Uterus (tissue), 4 donors: ENCODE measurements around the gene JPT2. TPM values are rescaled to one million over a fixed set of nuclear protein-coding genes. Genes with fewer than 3 reads are reported as not detected.

ENCODE experiments used
- DNase-seq, 2 donors: peaks; one replicate each; pipeline ENCODE4 v3.0.0-alpha.2; 2019 to 2020
- H3K27ac ChIP-seq, 2 donors: fragments of 200-600 bp; sonication (generic); 1 replicate in 1 of 2; 2 replicates in 1 of 2; pipeline ENCODE4 v1.5.1; 2016 to 2018
- H3K27me3 ChIP-seq, 2 donors: fragments of 200-600 bp; sonication (generic); one replicate each; pipeline ENCODE4 v1.5.1; 2018 to 2019; ENCODE audit warnings: control low read depth in 1 of 2
- H3K36me3 ChIP-seq, 2 donors: fragments of 200-600 bp; sonication (generic); one replicate each; pipeline ENCODE4 v1.5.1; 2019; ENCODE audit warnings: control low read depth in 1 of 2
- H3K4me1 ChIP-seq, 2 donors: fragments of 200-600 bp; sonication (generic); one replicate each; pipeline ENCODE4 v1.5.1; 2018 to 2019; ENCODE audit warnings: control low read depth in 1 of 2
- H3K4me3 ChIP-seq, 2 donors: fragments of 200-600 bp; sonication (generic); 1 replicate in 1 of 2; 2 replicates in 1 of 2; pipeline ENCODE4 v1.5.1; 2018 to 2019; ENCODE audit warnings: mild to moderate bottlenecking in 1 of 2
- H3K9me3 ChIP-seq, 2 donors: fragments of 200-600 bp; sonication (generic); one replicate each; pipeline ENCODE4 v1.5.1; 2019; ENCODE audit warnings: control low read depth in 1 of 2
- POLR2A ChIP-seq, 2 donors: fragments of 450-650 bp; IDR thresholded peaks; one replicate each; pipeline ENCODE4 v1.6.1; 2016; ENCODE audit warnings: antibody characterized with exemption in 2 of 2, mild to moderate bottlenecking in 1 of 2, moderate library complexity in 1 of 2
- intact Hi-C: fragments of 100-400 bp; cut with DNase I; formaldehyde crosslinking; loops from one replicate; pipeline ENCODE4 v1.15.1; 2023; ENCODE audit warnings: low total_unique reads
- total RNA-seq, 4 donors: library from RNA; depleted of rRNA in 3 of 4; stranded (reverse); fragments of >200 nt in 3 of 4; gene quantifications; one replicate each; pipeline versions ENCODE4 v1.1.0 to v1.2.4, GENCODE V29; 2014 to 2023
- TF ChIP-seq, protein P1 (sequence below), 4 experiments: fragments of 200-600 bp in 2 of 4; fragments of 450-650 bp in 2 of 4; sonication (generic) in 2 of 4; IDR thresholded peaks; one replicate each; pipeline ENCODE4 v1.5.1; 2016 to 2019; ENCODE audit warnings: antibody characterized with exemption in 4 of 4, mild to moderate bottlenecking in 2 of 4, moderate library complexity in 1 of 4
- donor health status: DM: yes; HTN: yes; CAD: no.

Gene JPT2
- total RNA-seq, 4 donors from 2014 or later: 10.6 to 59.0 (median 39.6) TPM

DNA sequence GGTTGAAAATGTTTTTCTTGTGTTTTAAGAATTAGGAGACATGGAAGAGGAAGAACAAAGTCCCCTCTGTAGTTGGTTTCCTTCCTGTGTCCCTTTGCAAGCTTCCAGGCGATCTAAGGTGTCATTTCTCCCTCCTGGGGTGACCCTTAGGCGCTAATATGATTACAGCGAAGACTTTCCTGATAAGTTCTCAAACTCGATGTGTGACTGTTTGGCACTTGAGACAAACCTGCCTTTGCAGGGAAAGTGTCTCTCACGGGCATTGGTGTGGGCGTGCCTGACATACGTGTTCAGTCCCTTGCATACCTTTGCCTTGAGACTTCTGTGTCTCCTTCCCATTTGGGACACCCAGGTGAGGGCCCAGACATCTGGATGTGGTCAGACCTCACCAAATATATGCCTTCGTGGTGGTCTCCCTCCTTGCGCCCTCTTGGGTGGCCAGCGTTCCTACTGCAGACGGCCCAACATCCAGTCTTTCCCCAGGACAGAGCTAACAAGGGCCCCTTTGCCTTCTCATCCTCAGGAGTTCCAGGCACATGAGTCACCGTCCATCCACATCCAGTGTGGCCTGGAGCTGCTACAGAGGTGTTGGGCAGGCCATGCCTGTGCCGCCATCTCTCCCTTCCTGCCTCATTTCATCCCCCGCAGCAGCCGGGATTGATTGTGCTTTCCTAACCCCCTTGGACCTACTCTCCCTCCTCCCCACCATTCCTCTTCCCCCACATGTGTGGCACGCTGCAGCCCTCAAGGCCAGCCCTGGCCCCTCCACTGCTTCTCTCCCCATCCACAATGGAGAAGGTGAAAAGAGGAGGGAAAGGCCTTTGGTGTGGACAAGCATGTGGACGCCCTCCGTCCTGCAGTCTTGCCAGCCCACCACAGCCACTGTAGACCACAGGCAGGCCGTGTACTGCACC lies 3.1 kb upstream of the JPT2 start:
- Histone ChIP-seq H3K27ac (no peak overlapping the region), H3K27me3 (no peaks in the 10 kb centered on the region), H3K4me3 (no peak overlapping the region), H3K9me3 (no peaks in the 10 kb centered on the region), H3K4me1 (peaks cover 0 to 6% of the 10 kb centered on the region in 2 donors), H3K36me3 (no peaks in the 10 kb centered on the region)
- DNase-seq: no peak
- TF ChIP-seq POLR2A (IDR thresholded peaks at IDR 0.05): no peak
- TF ChIP-seq, protein P1, sequence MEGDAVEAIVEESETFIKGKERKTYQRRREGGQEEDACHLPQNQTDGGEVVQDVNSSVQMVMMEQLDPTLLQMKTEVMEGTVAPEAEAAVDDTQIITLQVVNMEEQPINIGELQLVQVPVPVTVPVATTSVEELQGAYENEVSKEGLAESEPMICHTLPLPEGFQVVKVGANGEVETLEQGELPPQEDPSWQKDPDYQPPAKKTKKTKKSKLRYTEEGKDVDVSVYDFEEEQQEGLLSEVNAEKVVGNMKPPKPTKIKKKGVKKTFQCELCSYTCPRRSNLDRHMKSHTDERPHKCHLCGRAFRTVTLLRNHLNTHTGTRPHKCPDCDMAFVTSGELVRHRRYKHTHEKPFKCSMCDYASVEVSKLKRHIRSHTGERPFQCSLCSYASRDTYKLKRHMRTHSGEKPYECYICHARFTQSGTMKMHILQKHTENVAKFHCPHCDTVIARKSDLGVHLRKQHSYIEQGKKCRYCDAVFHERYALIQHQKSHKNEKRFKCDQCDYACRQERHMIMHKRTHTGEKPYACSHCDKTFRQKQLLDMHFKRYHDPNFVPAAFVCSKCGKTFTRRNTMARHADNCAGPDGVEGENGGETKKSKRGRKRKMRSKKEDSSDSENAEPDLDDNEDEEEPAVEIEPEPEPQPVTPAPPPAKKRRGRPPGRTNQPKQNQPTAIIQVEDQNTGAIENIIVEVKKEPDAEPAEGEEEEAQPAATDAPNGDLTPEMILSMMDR (IDR thresholded peaks at IDR 0.05): no peak
- intact Hi-C loops: no loop called here

DNA sequence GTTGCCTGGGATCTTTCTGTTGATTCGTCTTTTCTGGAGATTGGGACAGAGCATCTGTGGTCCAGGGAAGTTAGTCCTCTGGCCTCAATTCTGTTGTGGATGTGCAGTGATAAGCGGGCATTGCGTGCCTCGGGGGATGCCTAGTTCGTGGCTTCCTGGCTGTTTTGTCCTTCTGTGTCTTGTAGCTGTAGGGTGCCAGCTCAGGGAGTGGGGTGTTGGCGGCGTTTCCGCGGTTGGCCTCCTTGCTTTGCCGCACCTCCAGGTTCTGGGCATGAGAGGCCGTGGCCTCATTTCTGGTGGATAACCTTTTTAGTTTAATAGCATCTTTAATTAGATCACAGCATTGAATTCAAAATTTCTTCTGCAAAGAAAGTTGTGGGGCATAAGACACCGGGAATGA lies 1.4 kb upstream of the JPT2 start:
- Histone ChIP-seq H3K27me3 (no peaks in the 10 kb centered on the region), H3K9me3 (no peaks in the 10 kb centered on the region), H3K27ac (no peak overlapping the region), H3K4me1 (peaks cover 0 to 6% of the 10 kb centered on the region in 2 donors), H3K36me3 (no peaks in the 10 kb centered on the region), H3K4me3 (no peak overlapping the region)
- no peak for DNase-seq
- no peak for TF ChIP-seq POLR2A (IDR thresholded peaks at IDR 0.05)
- TF ChIP-seq, protein P1 (IDR thresholded peaks at IDR 0.05): no peak
- intact Hi-C loops: no loop called here

DNA sequence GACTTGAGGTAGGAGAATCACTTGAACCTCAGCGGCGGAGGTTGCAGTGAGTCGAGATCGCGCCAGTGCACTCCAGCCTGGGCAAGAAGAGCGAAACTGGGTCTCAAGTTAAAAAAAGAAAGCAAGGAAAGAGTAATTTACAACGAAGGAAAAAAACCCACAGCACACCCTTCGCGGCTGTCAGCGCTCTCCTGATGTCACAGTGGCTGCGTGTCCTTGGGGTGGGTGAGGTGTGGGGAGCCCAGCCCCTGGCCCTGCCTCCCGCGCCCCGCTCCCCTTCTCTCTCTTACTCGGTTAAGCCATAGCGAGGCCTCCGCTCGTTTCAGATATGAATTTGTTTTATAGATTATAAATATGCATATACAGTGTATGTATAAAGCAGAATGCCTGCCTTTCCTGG lies 740 bp upstream of the JPT2 start:
- DNase-seq: no peak
- H3K27ac ChIP-seq: no peak overlapping the region
- H3K4me1 ChIP-seq: peaks cover 0 to 6% of the 10 kb centered on the region in 2 donors
- no peaks in the 10 kb centered on the region for H3K9me3 ChIP-seq
- H3K36me3 ChIP-seq: no peaks in the 10 kb centered on the region
- intact Hi-C loops: no loop called here
- H3K4me3 ChIP-seq: peak overlapping the region; percentile 18 to 95
- TF ChIP-seq POLR2A (IDR thresholded peaks at IDR 0.05): no peak
- TF ChIP-seq, protein P1 (IDR thresholded peaks at IDR 0.05): no peak
- no peaks in the 10 kb centered on the region for H3K27me3 ChIP-seq

DNA sequence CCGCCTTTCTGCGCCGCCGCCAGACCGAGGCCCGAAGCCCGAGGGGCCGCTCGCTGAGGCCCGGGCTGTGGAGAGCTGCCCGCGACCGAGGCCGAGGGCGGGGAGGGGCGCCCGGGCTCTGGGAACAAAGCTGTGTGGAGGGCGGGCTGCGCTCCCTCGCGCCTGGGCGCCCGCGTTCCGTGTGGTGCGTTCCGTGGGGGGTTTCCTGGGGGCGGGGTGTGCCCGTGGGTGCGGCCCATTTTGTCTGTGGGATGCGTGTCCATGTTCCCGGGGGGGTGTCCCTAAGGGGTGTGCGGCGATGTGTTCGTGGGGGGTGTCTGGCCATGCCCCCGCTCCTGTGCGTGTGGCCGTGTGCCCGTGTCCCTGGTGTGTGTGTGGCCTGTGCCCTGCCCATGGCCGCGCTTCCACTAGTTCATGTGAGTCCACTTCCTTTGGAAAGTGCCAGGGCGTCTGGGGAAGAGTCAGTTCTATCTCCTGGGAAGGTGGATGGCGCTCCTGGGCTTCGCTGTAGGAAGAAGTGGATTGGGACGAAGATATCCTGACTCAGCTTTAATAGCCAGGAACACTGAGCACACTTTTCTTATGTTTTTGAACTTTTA lies 520 bp downstream of the JPT2 start:
- Histone ChIP-seq H3K4me1 (peaks cover 0 to 6% of the 10 kb centered on the region in 2 donors), H3K4me3 (peak overlapping the region; percentile 18 to 95), H3K36me3 (no peaks in the 10 kb centered on the region), H3K9me3 (no peaks in the 10 kb centered on the region), H3K27ac (peak overlapping the region in 1 of 2 donors; percentile 76), H3K27me3 (no peaks in the 10 kb centered on the region)
- no peak for TF ChIP-seq POLR2A (IDR thresholded peaks at IDR 0.05)
- TF ChIP-seq, protein P1 (IDR thresholded peaks at IDR 0.05): no peak
- intact Hi-C loops: no loop called here
- DNase-seq: peak; percentile 31 to 32

DNA sequence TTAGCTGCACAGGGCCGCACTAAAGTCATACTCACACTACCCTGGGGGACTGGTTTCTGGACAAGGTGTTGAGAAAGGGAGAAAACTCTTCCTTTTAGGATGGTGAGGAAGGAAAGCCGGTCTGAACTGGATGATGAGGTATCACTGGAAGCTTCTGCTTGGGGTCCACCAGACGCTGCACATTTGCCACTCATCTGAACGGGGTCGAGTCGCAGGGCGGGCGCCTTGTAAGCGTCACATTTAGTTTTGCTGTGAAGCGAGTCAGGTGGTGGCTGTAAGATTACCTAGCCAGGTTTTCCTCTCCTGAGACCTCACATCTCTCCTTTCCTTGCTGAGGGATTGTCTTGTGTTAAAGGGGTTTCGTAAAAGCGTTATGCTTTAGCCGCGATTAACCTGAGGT lies 2.3 kb downstream of the JPT2 start:
- H3K36me3 ChIP-seq: no peaks in the 10 kb centered on the region
- no peak for TF ChIP-seq POLR2A (IDR thresholded peaks at IDR 0.05)
- TF ChIP-seq, protein P1 (IDR thresholded peaks at IDR 0.05): no peak
- H3K4me3 ChIP-seq: no peak overlapping the region
- H3K27me3 ChIP-seq: no peaks in the 10 kb centered on the region
- peaks cover 0 to 6% of the 10 kb centered on the region in 2 donors for H3K4me1 ChIP-seq
- no peak for DNase-seq
- intact Hi-C loops: no loop called here
- H3K27ac ChIP-seq: no peak overlapping the region
- H3K9me3 ChIP-seq: no peaks in the 10 kb centered on the region
